Transverse colon (tissue), 4 donors: ENCODE data around the gene GALR2. TPM values are rescaled to one million over a fixed set of nuclear protein-coding genes. Genes with fewer than 3 reads are reported as not detected.

Source experiments
- DNase-seq: peaks from one replicate; pipeline ENCODE4 v3.0.0-alpha.2; 2019
- H3K27ac ChIP-seq, 4 donors: fragments of 200-600 bp; sonication (generic); 2 replicates each; pipeline ENCODE4 v1.5.1; 2016 to 2018; ENCODE audit warnings: inconsistent platforms in 4 of 4
- H3K27me3 ChIP-seq: fragments of 200-600 bp; sonication (generic); 2 replicates; pipeline ENCODE4 v1.5.1; 2017; ENCODE audit warnings: inconsistent platforms
- H3K36me3 ChIP-seq, 4 donors: fragments of 200-600 bp; sonication (generic); 2 replicates each; pipeline ENCODE4 v1.5.1; 2017 to 2019; ENCODE audit warnings: inconsistent platforms in 4 of 4
- H3K4me1 ChIP-seq, 4 donors: fragments of 200-600 bp; sonication (generic); 2 replicates each; pipeline ENCODE4 v1.5.1; 2017 to 2020; ENCODE audit warnings: inconsistent platforms in 4 of 4
- H3K4me3 ChIP-seq, 4 donors: fragments of 200-600 bp; sonication (generic); 1 replicate in 1 of 4; 2 replicates in 3 of 4; pipeline versions ENCODE4 v1.5.1 to v1.6.1; 2017 to 2019; ENCODE audit warnings: inconsistent platforms in 4 of 4
- H3K9me3 ChIP-seq, 2 donors: fragments of 200-600 bp; sonication (generic); 2 replicates each; pipeline ENCODE4 v1.5.1; 2017 to 2019; ENCODE audit warnings: inconsistent platforms in 2 of 2
- CTCF ChIP-seq, 5 experiments: fragments of 200-600 bp in 3 of 5; fragments of 450-650 bp in 2 of 5; sonication (generic) in 3 of 5; IDR thresholded peaks; 1 replicate in 2 of 5; 2 replicates in 3 of 5; pipeline ENCODE4 v1.5.1; 2016 to 2017; ENCODE audit warnings: antibody characterized with exemption in 5 of 5, inconsistent platforms in 3 of 5, mild to moderate bottlenecking in 2 of 5, moderate library complexity in 1 of 5
- EP300 ChIP-seq: sonication (generic); formaldehyde crosslinking; IDR thresholded peaks from one replicate; pipeline ENCODE4 v1.6.1; 2017; ENCODE audit warnings: antibody characterized with exemption, low read depth
- POLR2A ChIP-seq: fragments of 450-650 bp; IDR thresholded peaks from one replicate; pipeline ENCODE4 v1.6.1; 2016; ENCODE audit warnings: antibody characterized with exemption, mild to moderate bottlenecking, moderate library complexity
- POLR2AphosphoS5 ChIP-seq, 3 donors: sonication (generic); formaldehyde crosslinking; IDR thresholded peaks; one replicate each; pipeline ENCODE4 v1.6.1; 2016; ENCODE audit warnings: antibody characterized with exemption in 3 of 3
- WGBS, 2 donors: methylation state at CpG; one replicate each; pipeline ENCODE4 v1.1.5; 2018; ENCODE audit warnings: low coverage in 1 of 2; 5-methylcytosine and 5-hydroxymethylcytosine counted together
- in situ Hi-C, 4 donors: fragments of 200-750 bp; cut with MboI; loops; one replicate each; pipeline versions ENCODE4 v1.15.0 to v1.15.1; 2017; ENCODE audit warnings: low sequenced_read_pairs in 3 of 4, low pct_ligation_motif_present in 1 of 4, low pct_unique_long_range_greater_than_20kb in 1 of 4
- intact Hi-C: fragments of 100-400 bp; cut with DNase I; formaldehyde crosslinking; loops from one replicate; pipeline ENCODE4 v1.15.1; 2023; ENCODE audit warnings: low total_unique reads
- total RNA-seq, 4 donors: library from RNA; depleted of rRNA; stranded (reverse); fragments of >200 nt; gene quantifications; one replicate each; pipeline ENCODE4 v1.1.0, GENCODE V29; 2016

GALR2 gene
- total RNA-seq, 4 donors from 2014 or later = 1.9 to 10.0 (median 3.2) TPM; not detected in 1

- Histone ChIP-seq H3K27me3 (no peaks in the 10 kb centered on the region), H3K27ac (no peak overlapping the region), H3K36me3 (no peaks in the 10 kb centered on the region), H3K9me3 (no peaks in the 10 kb centered on the region), H3K4me1 (no peaks in the 10 kb centered on the region), H3K4me3 (no peak overlapping the region)
- WGBS, 2 donors = 83 to 95% methylated on average over 2 of the region's 2 CpGs
- intact Hi-C loops = no loop called here
- in situ Hi-C loops = no loop called here
- TF ChIP-seq POLR2A = no peak
- no peak for TF ChIP-seq CTCF (IDR thresholded peaks at IDR 0.05)
- TF ChIP-seq EP300 = no peak
- TF ChIP-seq POLR2AphosphoS5 (IDR thresholded peaks at IDR 0.05) = no peak
- DNase-seq = no peak
Measured at GRCh38 chr17:76111956-76112355, 37.4 kb downstream of the GALR2 start.

- intact Hi-C loops (no loop called here), in situ Hi-C loops (loop anchor here in 1 of 4 donors (5.0 kb wide), 1 partner anchor 177 kb away; no protein-coding TSS in a partner anchor)
- Histone ChIP-seq H3K27ac (no peak overlapping the region), H3K4me1 (no peaks in the 10 kb centered on the region), H3K4me3 (no peak overlapping the region), H3K9me3 (no peaks in the 10 kb centered on the region), H3K27me3 (no peaks in the 10 kb centered on the region), H3K36me3 (no peaks in the 10 kb centered on the region)
- TF ChIP-seq EP300 (no peak), POLR2AphosphoS5 (IDR thresholded peaks at IDR 0.05) (no peak), CTCF (IDR thresholded peaks at IDR 0.05) (no peak), POLR2A (no peak)
- DNase-seq = no peak
- WGBS, 2 donors = 20 to 89% methylated on average over 1 to 7 of the region's 7 CpGs
Measured at GRCh38 chr17:76115138-76115754, 40.7 kb downstream of the GALR2 start.

- TF ChIP-seq POLR2A (no peak), EP300 (no peak), CTCF (IDR thresholded peaks at IDR 0.05) (no peak), POLR2AphosphoS5 (IDR thresholded peaks at IDR 0.05) (no peak)
- in situ Hi-C loops (loop anchor here (5.0 to 10.0 kb wide), 4 partner anchors 65 to 173 kb away; no protein-coding TSS in a partner anchor), intact Hi-C loops (loop anchor here (5.0 kb wide), 1 partner anchor 158 kb away; no protein-coding TSS in a partner anchor)
- Histone ChIP-seq H3K27ac (no peak overlapping the region), H3K27me3 (no peaks in the 10 kb centered on the region), H3K4me1 (peaks cover 0 to 10% (median 6%) of the 10 kb centered on the region in 4 donors), H3K36me3 (no peaks in the 10 kb centered on the region), H3K9me3 (no peaks in the 10 kb centered on the region), H3K4me3 (no peak overlapping the region)
- DNase-seq = no peak
- 60 to 80% methylated on average over 8 to 19 of the region's 19 CpGs for WGBS, 2 donors
Measured at GRCh38 chr17:76119409-76120371, 45.1 kb downstream of the GALR2 start.

GRCh38 chr17:76120658-76121008, 46.1 kb downstream of the GALR2 start:
- H3K9me3 ChIP-seq = no peaks in the 10 kb centered on the region
- intact Hi-C loops (loop anchor here (5.0 kb wide), 1 partner anchor 157 kb away; no protein-coding TSS in a partner anchor), in situ Hi-C loops (loop anchor here (5.0 to 10.0 kb wide), 3 partner anchors 64 to 164 kb away; no protein-coding TSS in a partner anchor)
- DNase-seq = no peak
- no peak overlapping the region for H3K4me3 ChIP-seq
- no peak overlapping the region for H3K27ac ChIP-seq
- 91 to 100% methylated on average over 2 to 5 of the region's 5 CpGs for WGBS, 2 donors
- TF ChIP-seq POLR2A = no peak
- no peak for TF ChIP-seq POLR2AphosphoS5 (IDR thresholded peaks at IDR 0.05)
- TF ChIP-seq EP300 = no peak
- no peak for TF ChIP-seq CTCF (IDR thresholded peaks at IDR 0.05)
- peaks cover 0 to 10% (median 6%) of the 10 kb centered on the region in 4 donors for H3K4me1 ChIP-seq
- no peaks in the 10 kb centered on the region for H3K36me3 ChIP-seq
- no peaks in the 10 kb centered on the region for H3K27me3 ChIP-seq
